ENCODE data around the gene CFAP74. TPM values are rescaled to one million over a fixed set of nuclear protein-coding genes. Genes with fewer than 3 reads are reported as not detected.

CFAP74 gene
- total RNA-seq, 1 donor, result not detected

DNA sequence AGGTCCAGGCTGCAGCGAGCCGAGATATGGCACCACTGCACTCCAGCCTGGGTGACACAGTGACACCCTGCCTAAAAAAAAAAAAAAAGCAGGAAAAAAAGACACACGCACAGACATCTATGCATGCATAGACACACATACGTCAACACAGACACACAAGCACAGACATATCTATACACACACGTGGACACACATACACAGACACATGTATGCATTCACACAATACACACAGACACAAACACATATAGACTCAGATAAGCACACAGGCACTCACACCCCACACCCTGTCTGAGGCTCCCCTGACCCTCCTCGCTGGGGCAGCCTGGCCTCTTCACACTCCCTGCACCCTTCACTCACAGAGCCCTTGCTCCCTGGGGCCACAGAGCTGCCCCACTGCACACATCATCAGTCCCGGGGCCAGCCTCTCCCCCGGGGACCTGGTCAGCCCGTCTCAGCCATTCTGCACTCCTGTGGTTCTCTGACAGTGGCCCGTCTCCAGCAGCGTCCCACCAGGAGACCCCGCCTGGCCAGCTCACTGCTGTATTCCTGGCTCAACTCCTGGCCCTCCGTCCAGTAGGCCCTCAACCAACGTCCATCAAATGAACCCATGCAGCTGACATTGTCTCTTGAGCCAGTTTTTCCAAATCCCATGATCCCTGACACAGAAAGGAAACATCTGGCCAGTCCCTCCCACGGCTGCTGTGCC lies 42.0 kb upstream of the CFAP74 start:
- no peak for TF ChIP-seq CTCF (IDR thresholded peaks at IDR 0.05; ENCODE audit: insufficient read depth, low read length)
- H3K4me3 ChIP-seq (ENCODE audit: low read depth, low read length), result no peak overlapping the region
- DNase-seq (ENCODE audit: low read depth), result peak; percentile 35

DNA sequence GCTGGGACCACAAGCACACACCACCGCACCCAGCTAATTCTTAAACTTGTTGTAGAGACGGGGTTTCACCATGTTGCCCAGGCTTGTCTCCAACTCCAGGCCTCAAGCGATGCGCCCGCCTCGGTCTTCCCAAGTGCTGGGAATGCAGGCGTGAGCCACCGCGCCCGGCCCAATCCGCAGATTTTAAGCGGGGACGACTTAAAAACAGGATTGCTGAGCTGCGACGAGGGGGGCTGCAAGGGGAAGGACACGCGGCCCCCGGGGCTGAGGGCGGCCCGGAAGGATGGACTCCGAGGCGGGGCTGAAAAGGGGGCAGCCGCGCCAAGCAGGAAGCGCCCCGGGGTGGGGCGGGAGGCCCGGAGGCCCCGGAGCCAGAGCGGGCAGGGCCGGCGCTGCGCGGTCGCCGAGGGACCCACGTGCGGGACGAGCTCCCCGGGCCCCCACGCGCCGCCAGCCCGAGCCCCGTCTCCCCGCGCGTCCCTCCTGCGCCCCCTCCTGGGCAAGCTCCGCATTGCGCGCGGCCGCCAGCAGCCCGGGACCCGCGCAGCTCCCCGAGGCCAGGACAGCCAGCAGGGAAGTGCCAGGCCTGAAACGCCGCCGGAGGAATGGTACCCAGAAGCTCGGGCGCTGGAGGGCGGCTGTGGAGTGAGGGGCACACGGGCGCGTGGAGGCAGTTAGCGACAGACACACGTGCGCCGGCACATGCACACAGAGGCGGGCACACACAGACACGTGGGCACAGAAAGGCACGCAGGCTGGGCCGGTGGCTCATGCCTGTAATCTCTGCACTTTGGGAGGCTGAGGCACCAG lies 41.1 kb upstream of the CFAP74 start:
- DNase-seq (ENCODE audit: low read depth), result peak; percentile 17
- H3K4me3 ChIP-seq (ENCODE audit: low read depth, low read length), result peak overlapping the region; percentile 42
- TF ChIP-seq CTCF (IDR thresholded peaks at IDR 0.05; ENCODE audit: insufficient read depth, low read length), result peak; percentile 70

GRCh38 chr1:2043886-2044285 lies 40.3 kb upstream of the CFAP74 start:
- no peak overlapping the region for H3K4me3 ChIP-seq (ENCODE audit: low read depth, low read length)
- no peak for TF ChIP-seq CTCF (IDR thresholded peaks at IDR 0.05; ENCODE audit: insufficient read depth, low read length)
- no peak for DNase-seq (ENCODE audit: low read depth)

- no peak for TF ChIP-seq CTCF (IDR thresholded peaks at IDR 0.05; ENCODE audit: insufficient read depth, low read length)
- DNase-seq (ENCODE audit: low read depth), result no peak
Observed at GRCh38 chr1:2042830-2043773, 39.5 kb upstream of the CFAP74 start.

DNA sequence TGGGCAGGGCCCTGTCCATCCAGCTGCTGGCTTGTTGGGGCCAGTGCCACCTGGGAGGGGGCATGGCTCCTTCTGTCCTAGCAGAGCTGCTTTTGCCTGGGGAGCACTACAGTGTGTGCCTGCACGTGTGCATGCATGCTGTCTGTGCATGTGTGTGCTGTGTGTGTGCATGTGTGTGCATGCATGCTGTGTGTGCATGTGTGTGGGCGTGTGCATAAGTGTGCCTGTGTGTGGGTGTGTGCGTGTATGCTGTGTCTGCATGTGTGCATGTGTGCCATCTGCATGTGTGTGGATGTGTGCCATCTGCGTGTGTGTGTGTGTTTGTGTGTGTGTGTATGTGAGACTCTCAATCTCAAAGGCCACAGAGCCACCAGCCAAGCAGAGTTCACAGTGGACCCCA lies 38.3 kb upstream of the CFAP74 start:
- no peak for TF ChIP-seq CTCF (IDR thresholded peaks at IDR 0.05; ENCODE audit: insufficient read depth, low read length)
- DNase-seq (ENCODE audit: low read depth), result no peak
- no peak overlapping the region for H3K4me3 ChIP-seq (ENCODE audit: low read depth, low read length)

More at GRCh38 chr1:2042830-2043773, 39.5 kb upstream of the CFAP74 start:
- H3K4me3 ChIP-seq (ENCODE audit: low read depth, low read length), result no peak overlapping the region

DNA sequence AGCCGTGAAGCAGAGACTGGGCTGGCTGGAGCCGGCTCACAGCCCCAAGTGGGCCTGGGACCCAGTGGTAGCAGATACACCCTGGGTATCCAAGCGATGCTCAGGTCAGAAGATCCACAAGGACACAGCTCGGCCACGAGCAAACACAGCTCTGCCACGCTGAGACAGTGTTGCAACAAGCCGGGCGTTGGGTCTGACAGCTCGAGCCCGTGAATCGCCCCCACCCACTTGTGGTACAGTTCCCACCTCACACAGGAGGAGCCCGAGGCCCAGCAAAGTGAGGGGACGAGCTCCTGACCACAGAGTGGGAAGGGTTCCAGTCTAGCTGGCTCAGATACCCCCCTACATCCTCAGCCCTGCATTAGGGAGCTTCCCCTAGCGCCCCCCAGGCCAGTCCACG lies 37.7 kb upstream of the CFAP74 start:
- no peak overlapping the region for H3K4me3 ChIP-seq (ENCODE audit: low read depth, low read length)
- no peak for TF ChIP-seq CTCF (IDR thresholded peaks at IDR 0.05; ENCODE audit: insufficient read depth, low read length)
- DNase-seq (ENCODE audit: low read depth), result no peak
